ENCODE measurements around the gene GAL3ST2.
"Not testable (repeated sequence)": the region's sequence is repeated elsewhere in the genome, so short reads cannot be mapped to it uniquely, and the experiment has no call there.

GAL3ST2 gene

GRCh38 chr2:241820625-241821384 is 44.2 kb downstream of the GAL3ST2 start:
- DNase-seq (ENCODE audit: low read depth): no peak

GRCh38 chr2:241821460-241822263 is 45.0 kb downstream of the GAL3ST2 start:
- no peak for DNase-seq (ENCODE audit: low read depth)

GRCh38 chr2:241822264-241822623 is 45.6 kb downstream of the GAL3ST2 start:
- DNase-seq (ENCODE audit: low read depth): no peak

DNA sequence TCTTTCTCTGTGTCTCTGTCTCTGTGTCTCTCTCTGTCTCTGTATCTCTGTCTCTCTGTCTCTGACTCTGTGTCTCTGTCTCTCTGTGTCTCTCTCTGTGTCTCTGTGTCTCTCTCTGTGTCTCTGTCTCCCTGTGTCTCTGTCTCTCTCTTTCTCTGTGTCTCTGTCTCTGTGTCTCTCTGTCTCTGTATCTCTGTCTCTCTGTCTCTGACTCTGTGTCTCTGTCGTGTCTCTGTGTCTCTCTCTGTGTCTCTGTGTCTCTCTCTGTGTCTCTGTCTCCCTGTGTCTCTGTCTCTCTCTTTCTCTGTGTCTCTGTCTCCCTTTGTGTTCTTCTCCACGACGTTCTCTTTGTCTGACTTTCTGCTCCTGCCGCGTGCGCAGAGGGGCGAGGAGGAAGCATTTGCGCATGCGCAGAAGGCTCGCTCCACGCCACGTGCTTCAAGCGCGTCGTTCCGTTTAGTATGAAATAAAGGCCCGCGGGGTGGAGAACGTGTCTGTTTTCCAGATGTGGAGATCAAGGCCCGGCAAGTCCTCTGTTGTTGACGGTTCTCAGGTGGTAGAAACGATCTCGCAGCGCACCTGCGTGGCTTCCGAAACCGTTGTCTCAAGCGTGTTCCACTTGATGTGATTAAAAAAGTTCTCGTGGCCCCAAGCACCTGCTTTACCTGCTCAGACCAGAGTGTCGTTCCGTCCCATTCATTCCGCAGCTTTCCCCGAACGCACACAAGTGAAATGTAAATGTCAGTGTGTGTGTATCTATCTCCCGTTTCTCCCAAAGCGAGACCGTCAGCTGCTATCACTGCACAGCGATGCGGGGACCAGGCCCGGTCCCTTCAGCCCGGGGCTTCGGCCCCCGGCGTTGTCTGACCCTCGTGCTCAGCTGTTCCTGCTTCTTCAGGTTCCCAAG is 47.2 kb downstream of the GAL3ST2 start:
- DNase-seq (ENCODE audit: low read depth): not testable (repeated sequence)

GRCh38 chr2:241827394-241827793 is 50.8 kb downstream of the GAL3ST2 start:
- no peak for DNase-seq (ENCODE audit: low read depth)

DNA sequence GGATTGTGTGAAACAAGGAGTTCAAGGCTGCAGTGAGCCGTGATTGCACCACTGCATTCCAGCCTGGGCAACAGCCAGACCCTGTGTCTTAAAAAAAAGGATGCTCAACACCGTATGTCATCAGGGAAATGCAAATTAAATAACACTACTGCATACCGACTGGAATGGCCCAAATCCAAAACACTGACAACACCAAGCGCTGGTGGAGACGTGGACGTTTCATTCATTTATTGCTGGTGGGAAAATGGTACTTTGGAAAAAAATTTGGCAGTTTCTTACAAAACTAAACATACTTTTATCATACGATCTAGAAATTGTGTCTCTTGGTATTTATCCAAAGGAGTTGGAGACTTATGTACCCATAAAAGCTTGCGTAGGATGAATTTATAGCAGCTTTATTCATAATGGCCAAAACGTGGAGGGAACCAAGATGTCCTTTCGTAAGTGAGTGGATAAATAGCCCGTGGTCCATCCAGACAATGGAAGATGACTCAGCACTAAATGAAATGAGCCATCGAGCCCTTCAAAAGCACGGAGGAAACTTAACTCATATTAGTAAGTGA is 56.6 kb downstream of the GAL3ST2 start:
- DNase-seq (ENCODE audit: low read depth): no peak

DNA sequence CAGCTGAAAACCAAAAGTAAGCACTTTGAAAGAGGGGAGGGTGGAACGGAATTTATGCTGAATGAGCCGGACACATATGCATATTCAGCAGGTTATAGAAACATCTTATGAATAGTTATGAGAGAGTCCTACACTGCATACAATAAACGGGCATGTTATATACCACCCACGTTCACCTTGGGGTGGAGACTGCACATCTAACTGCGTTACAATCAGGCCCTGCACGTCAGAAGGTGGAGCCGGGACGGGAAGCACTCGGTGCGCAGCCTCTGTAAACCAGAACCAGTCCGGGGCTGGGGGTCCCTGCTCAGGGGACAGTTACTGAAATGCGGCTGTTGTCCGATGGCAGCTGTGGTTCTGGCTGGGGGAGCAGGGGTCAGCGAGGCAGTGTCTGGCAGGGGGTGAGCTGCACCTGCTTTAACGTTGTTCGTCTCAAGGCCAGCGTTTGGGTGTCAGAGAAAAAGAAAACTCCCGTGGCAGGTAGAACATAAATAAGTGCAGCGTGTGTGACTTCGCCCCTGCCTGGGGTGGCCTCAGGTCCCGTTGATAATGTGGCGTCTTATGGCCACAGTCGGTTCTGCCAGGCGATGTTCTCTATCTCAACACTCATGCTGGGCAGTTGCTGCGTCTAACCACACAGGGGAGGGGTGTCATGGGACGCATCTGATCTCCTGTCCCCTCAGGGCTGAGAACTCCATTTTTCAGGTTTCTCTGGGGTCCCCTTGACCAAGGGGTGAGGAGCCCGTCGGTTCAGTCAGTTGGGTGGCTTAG is 57.3 kb downstream of the GAL3ST2 start:
- DNase-seq (ENCODE audit: low read depth): not testable (repeated sequence)

- DNase-seq (ENCODE audit: low read depth): no peak
These were observed 58.0 kb downstream of the GAL3ST2 start for GRCh38 chr2:241834527-241835210.

GRCh38 chr2:241835611-241836010 is 59.0 kb downstream of the GAL3ST2 start:
- DNase-seq (ENCODE audit: low read depth): no peak

GRCh38 chr2:241836292-241836691 is 59.7 kb downstream of the GAL3ST2 start:
- no peak for DNase-seq (ENCODE audit: low read depth)

- no peak for DNase-seq (ENCODE audit: low read depth)
These were observed 60.8 kb downstream of the GAL3ST2 start for GRCh38 chr2:241837197-241837965.

DNA sequence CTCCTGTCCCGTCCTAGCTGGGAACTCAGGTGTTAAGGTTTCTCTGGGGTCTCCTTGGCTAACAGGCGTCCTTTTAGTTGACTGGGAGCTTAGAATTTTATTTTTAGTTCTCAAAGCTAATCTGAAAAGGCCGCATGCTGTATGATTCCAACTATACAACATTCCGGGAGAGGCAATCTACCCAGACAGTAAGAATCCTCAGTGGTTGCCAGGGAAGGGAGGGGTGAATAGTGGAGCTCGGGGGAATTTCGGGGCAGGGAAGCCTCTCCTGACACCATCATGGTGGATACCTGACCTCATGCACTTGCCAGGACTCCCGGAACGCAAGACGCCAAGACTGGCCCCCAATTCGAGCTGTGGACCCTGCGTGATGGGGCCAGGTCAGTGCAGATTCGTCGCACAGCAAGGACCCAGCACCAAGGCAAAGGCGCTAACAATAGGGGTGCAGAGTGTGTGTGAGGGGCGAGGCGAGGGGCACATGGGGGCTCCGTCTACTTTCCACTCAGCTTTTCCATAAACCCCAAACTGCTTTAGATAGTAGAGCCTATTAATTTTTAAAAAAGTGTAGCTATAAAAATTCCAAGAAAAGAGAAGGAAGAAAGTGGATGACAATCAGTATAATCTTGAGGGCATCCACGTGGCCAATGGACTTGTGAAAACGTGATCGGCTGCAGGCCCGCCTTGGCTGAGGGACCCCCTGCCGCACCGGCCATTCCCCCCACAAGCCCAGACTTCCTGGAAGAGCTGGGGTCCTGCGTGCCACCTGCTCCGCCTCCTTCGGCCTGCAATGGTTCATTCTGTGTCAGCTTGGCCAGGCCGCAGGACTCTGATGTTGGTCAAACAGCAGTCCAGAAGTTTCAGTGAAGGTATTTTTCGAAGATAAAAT is 64.8 kb downstream of the GAL3ST2 start:
- no peak for DNase-seq (ENCODE audit: low read depth)

DNA sequence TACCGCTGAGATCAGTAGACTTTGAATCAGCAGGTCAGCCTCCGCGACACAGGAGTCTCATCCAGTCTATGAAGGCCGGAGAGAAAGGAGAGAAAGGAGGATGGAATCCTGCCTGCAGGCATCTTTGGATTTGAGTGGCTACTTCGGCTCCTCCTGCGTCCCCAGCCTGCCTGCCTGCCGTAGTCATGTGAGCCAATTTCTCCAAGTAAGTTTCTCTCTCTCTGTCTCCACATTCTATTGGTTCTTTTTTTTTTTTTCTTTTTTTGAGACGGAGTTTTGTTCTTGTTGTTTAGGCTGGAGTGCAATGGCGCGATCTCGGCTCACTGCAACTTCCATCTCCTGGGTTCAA is 65.4 kb downstream of the GAL3ST2 start:
- DNase-seq (ENCODE audit: low read depth): no peak

- no peak for DNase-seq (ENCODE audit: low read depth)
These were observed 66.1 kb downstream of the GAL3ST2 start for GRCh38 chr2:241842620-241843211.

DNA sequence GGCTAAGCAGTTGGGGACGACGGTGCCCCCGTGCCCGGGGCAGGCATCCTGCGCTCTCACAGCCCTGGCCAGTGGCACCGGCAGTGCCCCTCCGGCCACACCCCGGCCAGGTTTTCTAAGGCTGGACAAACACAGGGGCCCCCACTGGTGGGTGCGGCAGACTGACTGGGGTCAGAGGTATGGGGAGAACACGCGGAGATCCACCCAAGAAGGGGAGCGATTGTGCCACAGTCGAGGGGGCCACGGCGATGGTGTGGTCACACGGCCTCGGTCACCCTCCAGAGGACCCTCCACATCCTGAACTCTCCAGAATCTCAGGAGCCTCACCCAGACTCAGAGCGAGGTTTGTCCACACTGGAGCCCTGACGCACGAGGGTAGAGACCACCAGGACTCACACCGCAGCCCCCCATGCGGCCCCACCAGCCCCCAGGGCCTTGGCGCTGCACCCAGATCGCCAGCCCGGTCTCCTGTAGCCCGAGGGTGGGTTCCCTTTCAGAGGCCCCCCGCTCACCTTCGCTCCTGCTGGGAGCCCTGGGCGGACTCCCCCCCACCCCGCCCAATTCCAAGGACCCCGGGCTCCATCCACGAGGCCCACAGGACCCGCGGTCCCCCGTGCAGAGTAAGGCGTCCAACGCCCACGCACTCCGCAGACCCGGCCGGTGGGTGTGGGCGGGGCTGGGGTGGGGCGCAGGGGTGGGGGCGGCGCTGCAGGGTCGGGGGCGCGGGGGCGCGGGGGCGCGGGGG is 66.9 kb downstream of the GAL3ST2 start:
- no peak for DNase-seq (ENCODE audit: low read depth)

DNA sequence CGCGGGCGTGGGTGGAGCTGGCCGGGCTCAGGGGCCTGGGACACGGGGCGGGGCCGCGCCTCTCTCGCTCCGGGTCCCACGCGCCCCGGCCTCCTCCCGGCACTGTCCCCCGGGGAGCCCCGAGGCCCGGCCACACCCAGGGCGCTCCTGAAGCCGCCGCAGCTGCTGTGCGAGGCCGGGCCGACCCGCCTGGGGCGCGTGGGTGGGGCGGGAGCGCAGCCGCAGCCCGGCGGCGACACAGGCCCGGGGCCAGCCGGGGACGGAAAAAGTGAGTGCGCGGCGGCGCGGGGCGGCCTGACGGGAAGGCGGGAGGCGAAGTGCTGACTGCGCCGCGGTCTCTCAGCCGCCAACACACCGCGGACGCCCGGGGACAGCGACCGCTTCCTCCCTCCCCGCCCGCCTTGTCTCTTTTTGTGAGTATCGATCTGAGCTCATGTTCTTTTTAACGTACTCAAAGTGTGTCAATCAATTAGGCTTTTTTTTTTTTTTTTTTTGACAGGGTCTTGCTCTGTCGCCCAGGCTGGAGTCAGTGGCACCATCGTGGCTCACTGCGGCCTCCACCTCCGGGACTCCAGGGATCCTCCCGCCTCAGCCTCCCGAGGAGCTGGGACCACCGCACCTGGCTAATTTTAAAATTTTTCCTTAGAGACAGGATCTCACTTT is 67.6 kb downstream of the GAL3ST2 start:
- peak; percentile 70 for DNase-seq (ENCODE audit: low read depth)

DNA sequence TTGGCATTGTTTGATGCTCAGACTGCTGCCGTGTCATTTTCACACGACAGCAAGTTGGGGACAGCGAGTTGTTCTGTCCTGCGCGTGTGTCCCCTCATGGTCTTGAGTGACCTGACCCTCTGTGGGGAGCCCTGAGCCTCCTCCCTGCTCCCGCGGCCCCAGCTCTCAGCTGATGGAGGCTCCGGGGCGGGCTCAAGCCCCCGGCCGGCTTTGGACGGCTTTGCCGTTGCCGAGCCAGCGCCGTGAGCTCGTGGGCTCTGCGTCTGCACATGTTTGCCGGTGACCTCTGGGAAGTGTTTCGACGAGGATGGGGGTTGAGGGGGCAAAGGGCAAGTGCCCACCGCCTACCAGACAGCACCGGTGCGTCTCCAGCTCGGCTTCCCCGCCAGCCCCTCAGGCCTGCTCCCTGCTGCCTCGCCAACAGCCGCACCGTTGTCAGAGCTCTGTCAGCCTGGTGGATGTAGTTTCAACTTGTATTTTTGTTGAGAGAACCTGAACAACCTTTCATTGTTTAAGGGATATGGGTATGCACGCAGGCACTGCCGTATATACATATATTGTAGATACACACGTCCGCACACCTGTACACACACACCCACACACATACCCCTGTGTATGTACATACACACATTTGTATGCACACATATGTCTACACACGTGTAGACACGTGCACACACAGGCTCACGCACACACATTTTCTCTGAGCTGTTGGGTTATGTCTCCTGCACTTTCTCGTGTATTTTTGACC is 68.4 kb downstream of the GAL3ST2 start:
- no peak for DNase-seq (ENCODE audit: low read depth)

Data from activated T-helper 1 cell treated with Interleukin-2 at 50 U/mL for 16 hours (primary cell).